Measurements from ENCODE around the gene GBP5.
A peak's percentile ranks its signal among the peaks of the same experiment; 100 is the strongest.
"Not testable (repeated sequence)": the region's sequence is repeated elsewhere in the genome, so short reads cannot be mapped to it uniquely, and the experiment has no call there.

Gene GBP5

GRCh38 chr1:89302697-89303332 is 30.2 kb upstream of the GBP5 start:
- H3K9me3 ChIP-seq (ENCODE audit: control insufficient read depth, low read length), result no peaks in the 10 kb centered on the region
- DNase-seq (ENCODE audit: low read depth), result no peak
- H3K4me3 ChIP-seq (ENCODE audit: low read length), result no peak overlapping the region
- no peaks in the 10 kb centered on the region for H3K27me3 ChIP-seq (replicated peaks; ENCODE audit: control insufficient read depth, insufficient read depth, low read length)
- H3K36me3 ChIP-seq (ENCODE audit: control insufficient read depth, insufficient read depth, low read length, severe bottlenecking), result no peaks in the 10 kb centered on the region
- no peak overlapping the region for H3K9ac ChIP-seq (ENCODE audit: low read length)
- H3K4me1 ChIP-seq (ENCODE audit: control insufficient read depth, insufficient read depth, low read length), result no peaks in the 10 kb centered on the region

DNA sequence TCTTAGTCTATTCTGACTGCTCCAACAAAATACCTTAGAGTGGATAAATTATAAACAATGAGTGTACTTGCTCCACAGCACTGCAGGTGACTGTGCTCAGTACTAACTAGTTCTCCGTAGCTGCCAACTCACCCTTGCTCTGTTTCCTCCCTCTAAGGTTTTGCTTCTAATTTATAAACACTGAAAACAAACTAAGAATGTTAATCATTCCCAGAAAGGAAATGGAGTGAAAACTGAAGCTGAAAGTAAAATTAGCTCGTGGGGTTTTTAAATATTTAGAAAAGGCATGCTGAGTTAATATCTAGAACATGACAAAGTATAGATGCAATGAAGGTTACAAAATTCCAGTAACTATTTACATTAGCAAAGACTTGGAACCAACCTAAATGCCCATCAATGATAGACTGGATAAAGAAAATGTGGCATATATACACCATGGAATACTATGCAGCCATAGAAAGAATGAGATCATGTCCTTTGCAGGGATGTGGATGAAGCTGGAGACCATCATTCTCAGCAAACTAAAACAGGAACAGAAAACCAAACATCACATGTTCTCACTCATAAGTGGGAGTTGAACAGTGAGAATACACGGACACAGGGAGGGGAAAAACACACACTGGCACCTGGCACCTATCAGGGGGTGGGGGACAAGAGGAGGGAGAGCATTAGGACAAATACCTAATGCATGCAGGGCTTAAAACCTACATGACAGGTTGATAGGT is 27.2 kb upstream of the GBP5 start:
- H3K9ac ChIP-seq (ENCODE audit: low read length); H3K4me3 ChIP-seq (ENCODE audit: low read length); H3K9me3 ChIP-seq (ENCODE audit: control insufficient read depth, low read length); H3K4me1 ChIP-seq (ENCODE audit: control insufficient read depth, insufficient read depth, low read length); H3K36me3 ChIP-seq (ENCODE audit: control insufficient read depth, insufficient read depth, low read length, severe bottlenecking); H3K27me3 ChIP-seq (replicated peaks; ENCODE audit: control insufficient read depth, insufficient read depth, low read length): not testable (repeated sequence)
- DNase-seq (ENCODE audit: low read depth), result peak; percentile 22

- Histone ChIP-seq H3K27me3 (replicated peaks; ENCODE audit: control insufficient read depth, insufficient read depth, low read length) (no peaks in the 10 kb centered on the region), H3K4me1 (ENCODE audit: control insufficient read depth, insufficient read depth, low read length) (no peaks in the 10 kb centered on the region), H3K9me3 (ENCODE audit: control insufficient read depth, low read length) (peaks cover 2% of the 10 kb centered on the region), H3K9ac (ENCODE audit: low read length) (no peak overlapping the region), H3K4me3 (ENCODE audit: low read length) (no peak overlapping the region), H3K36me3 (ENCODE audit: control insufficient read depth, insufficient read depth, low read length, severe bottlenecking) (no peaks in the 10 kb centered on the region)
- no peak for DNase-seq (ENCODE audit: low read depth)
These were observed 25.8 kb upstream of the GBP5 start for GRCh38 chr1:89298461-89298860.

DNA sequence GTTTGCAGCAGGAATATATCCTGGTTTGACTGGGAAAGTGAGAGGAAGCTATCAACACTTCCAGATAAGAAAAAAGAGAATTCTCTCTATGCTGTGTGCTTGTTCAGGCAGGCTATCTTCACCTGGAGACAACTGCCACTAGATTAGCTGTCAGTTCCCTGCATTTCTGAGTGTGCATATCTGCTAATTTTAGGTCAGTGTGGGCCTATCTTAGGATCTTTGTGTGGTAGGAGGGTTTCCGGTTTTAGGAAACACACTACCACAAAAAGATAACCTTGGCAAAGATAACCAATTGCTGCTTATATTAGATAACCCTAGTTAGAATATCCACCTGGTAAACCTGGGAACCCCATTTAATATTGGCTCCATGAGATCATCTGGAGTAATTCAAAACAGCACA is 22.5 kb upstream of the GBP5 start:
- DNase-seq (ENCODE audit: low read depth), result no peak
- Histone ChIP-seq H3K4me1 (ENCODE audit: control insufficient read depth, insufficient read depth, low read length) (no peaks in the 10 kb centered on the region), H3K27me3 (replicated peaks; ENCODE audit: control insufficient read depth, insufficient read depth, low read length) (no peaks in the 10 kb centered on the region), H3K36me3 (ENCODE audit: control insufficient read depth, insufficient read depth, low read length, severe bottlenecking) (no peaks in the 10 kb centered on the region), H3K9me3 (ENCODE audit: control insufficient read depth, low read length) (peaks cover 10% of the 10 kb centered on the region), H3K4me3 (ENCODE audit: low read length) (no peak overlapping the region), H3K9ac (ENCODE audit: low read length) (no peak overlapping the region)

- Histone ChIP-seq H3K36me3 (ENCODE audit: control insufficient read depth, insufficient read depth, low read length, severe bottlenecking) (no peaks in the 10 kb centered on the region), H3K27me3 (replicated peaks; ENCODE audit: control insufficient read depth, insufficient read depth, low read length) (no peaks in the 10 kb centered on the region), H3K9me3 (ENCODE audit: control insufficient read depth, low read length) (peaks cover 10% of the 10 kb centered on the region), H3K4me1 (ENCODE audit: control insufficient read depth, insufficient read depth, low read length) (no peaks in the 10 kb centered on the region), H3K9ac (ENCODE audit: low read length) (no peak overlapping the region), H3K4me3 (ENCODE audit: low read length) (no peak overlapping the region)
- no peak for DNase-seq (ENCODE audit: low read depth)
These were observed 18.6 kb upstream of the GBP5 start for GRCh38 chr1:89291276-89291675.

- no peaks in the 10 kb centered on the region for H3K27me3 ChIP-seq (replicated peaks; ENCODE audit: control insufficient read depth, insufficient read depth, low read length)
- no peak overlapping the region for H3K4me3 ChIP-seq (ENCODE audit: low read length)
- no peak overlapping the region for H3K9ac ChIP-seq (ENCODE audit: low read length)
- no peaks in the 10 kb centered on the region for H3K4me1 ChIP-seq (ENCODE audit: control insufficient read depth, insufficient read depth, low read length)
- H3K9me3 ChIP-seq (ENCODE audit: control insufficient read depth, low read length), result peaks cover 3% of the 10 kb centered on the region
- no peaks in the 10 kb centered on the region for H3K36me3 ChIP-seq (ENCODE audit: control insufficient read depth, insufficient read depth, low read length, severe bottlenecking)
- no peak for DNase-seq (ENCODE audit: low read depth)
These were observed 15.3 kb upstream of the GBP5 start for GRCh38 chr1:89288051-89288340.

DNA sequence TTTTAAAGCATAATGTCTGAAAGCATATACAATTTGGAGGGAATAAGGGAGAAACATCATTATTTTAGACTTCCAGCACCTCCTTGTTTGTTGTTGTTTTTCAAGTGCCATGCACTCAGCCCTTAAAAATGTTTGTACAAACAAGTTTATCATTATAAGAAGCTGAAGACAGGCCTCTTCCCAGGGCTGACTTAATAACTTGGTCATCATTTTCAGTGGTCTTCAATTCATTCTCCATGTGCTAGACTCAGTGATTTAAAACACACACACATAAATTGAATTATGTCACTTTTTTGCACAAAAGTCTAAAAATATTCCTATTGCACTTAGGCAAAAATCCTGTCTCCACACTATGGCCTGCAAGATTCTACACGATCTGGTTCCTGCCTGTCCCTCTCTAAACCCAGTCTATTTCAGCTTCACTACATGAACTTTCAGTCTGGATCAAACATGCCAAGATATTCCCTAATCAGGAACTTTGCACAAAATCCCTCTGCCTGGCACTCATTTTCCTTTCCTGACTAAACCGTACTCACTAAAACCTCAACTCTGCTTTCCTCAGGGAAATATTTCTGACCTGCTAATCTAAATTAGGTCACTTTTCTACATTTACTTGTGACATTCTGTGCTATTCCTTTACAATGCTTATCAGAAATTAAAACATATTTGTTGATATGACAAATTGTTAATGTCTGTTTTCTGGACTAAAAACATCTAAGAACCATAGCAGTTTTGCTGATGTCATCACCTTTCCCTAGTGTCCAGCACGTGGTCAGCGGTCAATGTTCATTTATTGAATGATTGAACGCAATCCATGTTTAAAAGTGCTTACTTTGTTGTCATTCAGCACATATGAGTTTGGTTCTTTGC is 14.8 kb upstream of the GBP5 start:
- Histone ChIP-seq H3K4me1 (ENCODE audit: control insufficient read depth, insufficient read depth, low read length) (no peaks in the 10 kb centered on the region), H3K9ac (ENCODE audit: low read length) (no peak overlapping the region), H3K4me3 (ENCODE audit: low read length) (no peak overlapping the region), H3K36me3 (ENCODE audit: control insufficient read depth, insufficient read depth, low read length, severe bottlenecking) (no peaks in the 10 kb centered on the region), H3K9me3 (ENCODE audit: control insufficient read depth, low read length) (no peaks in the 10 kb centered on the region), H3K27me3 (replicated peaks; ENCODE audit: control insufficient read depth, insufficient read depth, low read length) (no peaks in the 10 kb centered on the region)
- DNase-seq (ENCODE audit: low read depth), result no peak

GRCh38 chr1:89286549-89287180 is 14.0 kb upstream of the GBP5 start:
- H3K4me1 ChIP-seq (ENCODE audit: control insufficient read depth, insufficient read depth, low read length), result no peaks in the 10 kb centered on the region
- H3K9me3 ChIP-seq (ENCODE audit: control insufficient read depth, low read length), result no peaks in the 10 kb centered on the region
- H3K27me3 ChIP-seq (replicated peaks; ENCODE audit: control insufficient read depth, insufficient read depth, low read length), result no peaks in the 10 kb centered on the region
- H3K4me3 ChIP-seq (ENCODE audit: low read length), result no peak overlapping the region
- H3K9ac ChIP-seq (ENCODE audit: low read length), result no peak overlapping the region
- no peaks in the 10 kb centered on the region for H3K36me3 ChIP-seq (ENCODE audit: control insufficient read depth, insufficient read depth, low read length, severe bottlenecking)
- peak; percentile 15 for DNase-seq (ENCODE audit: low read depth)

GRCh38 chr1:89285745-89286380 is 13.2 kb upstream of the GBP5 start:
- Histone ChIP-seq H3K27me3 (replicated peaks; ENCODE audit: control insufficient read depth, insufficient read depth, low read length) (no peaks in the 10 kb centered on the region), H3K9me3 (ENCODE audit: control insufficient read depth, low read length) (no peaks in the 10 kb centered on the region), H3K4me3 (ENCODE audit: low read length) (no peak overlapping the region), H3K9ac (ENCODE audit: low read length) (no peak overlapping the region), H3K4me1 (ENCODE audit: control insufficient read depth, insufficient read depth, low read length) (no peaks in the 10 kb centered on the region), H3K36me3 (ENCODE audit: control insufficient read depth, insufficient read depth, low read length, severe bottlenecking) (no peaks in the 10 kb centered on the region)
- no peak for DNase-seq (ENCODE audit: low read depth)

DNA sequence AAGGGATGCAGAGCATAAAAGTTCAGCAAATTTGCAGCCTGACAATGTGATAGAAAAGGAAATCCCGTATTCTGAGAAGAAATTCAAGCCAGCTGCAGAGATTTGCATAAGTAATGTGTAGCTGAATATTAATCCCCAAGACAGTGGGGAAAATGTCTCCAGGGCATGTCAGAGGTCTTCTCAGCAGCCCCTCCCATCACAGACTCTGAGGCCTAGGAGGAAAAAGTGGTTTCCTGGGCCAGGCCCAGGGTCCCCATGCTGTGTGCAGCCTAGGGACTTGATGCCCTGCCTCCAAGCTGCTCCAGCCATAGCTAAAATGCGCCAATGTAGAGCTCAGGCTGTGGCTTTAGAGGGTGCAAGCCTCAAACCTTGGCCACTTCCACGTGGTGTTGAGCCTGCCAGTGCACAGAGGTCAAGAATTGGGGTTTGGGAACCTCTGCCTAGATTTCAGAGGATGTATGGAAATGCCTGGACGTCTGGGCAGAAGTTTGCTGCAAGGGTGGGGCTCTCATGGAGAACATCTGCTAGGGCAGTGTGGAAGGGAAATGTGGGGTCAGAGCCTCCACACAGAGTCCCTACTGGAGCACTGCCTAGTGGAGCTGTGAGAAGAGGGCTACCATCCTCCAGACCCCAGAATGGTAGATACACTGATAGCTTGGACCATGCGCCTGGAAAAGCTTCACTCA is 11.6 kb upstream of the GBP5 start:
- H3K4me3 ChIP-seq (ENCODE audit: low read length); H3K27me3 ChIP-seq (replicated peaks; ENCODE audit: control insufficient read depth, insufficient read depth, low read length); H3K9ac ChIP-seq (ENCODE audit: low read length); H3K4me1 ChIP-seq (ENCODE audit: control insufficient read depth, insufficient read depth, low read length); H3K9me3 ChIP-seq (ENCODE audit: control insufficient read depth, low read length); H3K36me3 ChIP-seq (ENCODE audit: control insufficient read depth, insufficient read depth, low read length, severe bottlenecking); DNase-seq (ENCODE audit: low read depth): not testable (repeated sequence)

All from adipocyte (in vitro differentiated cells).